Measurements from ENCODE around the gene CTNNB1. TPM values are rescaled to one million over a fixed set of nuclear protein-coding genes. Genes with fewer than 3 reads are reported as not detected.

CTNNB1 gene
- total RNA-seq, 1 donor from 2014 or later, result 147 TPM

DNA sequence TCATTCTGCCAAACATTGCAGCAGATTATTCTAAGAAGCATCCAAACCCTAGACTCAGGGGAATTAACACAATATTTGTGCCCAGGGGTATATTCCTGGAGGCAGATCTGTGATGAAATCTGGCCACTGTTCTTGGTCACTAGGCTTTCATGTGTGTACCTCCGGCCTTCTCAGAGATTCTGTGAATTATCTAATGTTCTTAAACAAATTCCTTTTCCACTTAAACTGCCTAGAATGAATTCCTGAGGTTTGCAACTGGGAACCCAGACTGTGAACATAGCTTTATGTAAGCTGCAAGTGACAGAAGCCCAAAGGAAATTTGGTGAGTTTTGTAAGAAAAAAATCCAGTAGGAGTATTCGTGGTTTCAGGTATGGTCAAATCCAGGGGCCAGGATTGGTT is 20.7 kb upstream of the CTNNB1 start:
- DNase-seq, result no peak
- no peak overlapping the region for H3K4me3 Mint-ChIP-seq
- H3K27me3 Mint-ChIP-seq, result peaks cover 21% of the 10 kb centered on the region
- no peak overlapping the region for H3K27ac Mint-ChIP-seq
- no peaks in the 10 kb centered on the region for H3K4me1 Mint-ChIP-seq
- intact Hi-C loops (cut with micrococcal nuclease), result no loop called here
- H3K36me3 Mint-ChIP-seq (ENCODE audit: low read depth), result no peaks in the 10 kb centered on the region
- H3K9me3 Mint-ChIP-seq, result peaks cover 4% of the 10 kb centered on the region

DNA sequence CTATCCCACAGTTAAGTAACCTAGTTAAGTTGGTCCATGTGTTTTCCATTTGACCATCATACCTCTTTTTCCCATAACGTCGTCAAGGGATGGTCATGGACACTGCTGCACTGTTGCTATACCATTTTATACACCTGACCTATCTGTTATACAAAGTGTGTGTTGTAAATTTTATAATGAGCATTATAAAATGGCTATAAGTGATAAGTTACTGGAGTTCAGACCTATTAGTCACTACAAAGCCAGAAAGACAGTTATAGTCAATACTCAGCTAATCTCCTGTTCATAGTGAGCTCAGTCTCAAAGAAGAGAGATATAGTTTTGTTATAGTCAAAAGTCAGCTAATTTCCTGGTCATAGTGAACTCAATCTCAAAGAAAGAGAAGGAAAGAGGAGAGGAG is 18.9 kb upstream of the CTNNB1 start:
- no peaks in the 10 kb centered on the region for H3K4me1 Mint-ChIP-seq
- no peak overlapping the region for H3K4me3 Mint-ChIP-seq
- H3K27me3 Mint-ChIP-seq, result peaks cover 18% of the 10 kb centered on the region
- no peak overlapping the region for H3K27ac Mint-ChIP-seq
- H3K36me3 Mint-ChIP-seq (ENCODE audit: low read depth), result no peaks in the 10 kb centered on the region
- intact Hi-C loops (cut with micrococcal nuclease), result no loop called here
- peaks cover 4% of the 10 kb centered on the region for H3K9me3 Mint-ChIP-seq
- no peak for DNase-seq

DNA sequence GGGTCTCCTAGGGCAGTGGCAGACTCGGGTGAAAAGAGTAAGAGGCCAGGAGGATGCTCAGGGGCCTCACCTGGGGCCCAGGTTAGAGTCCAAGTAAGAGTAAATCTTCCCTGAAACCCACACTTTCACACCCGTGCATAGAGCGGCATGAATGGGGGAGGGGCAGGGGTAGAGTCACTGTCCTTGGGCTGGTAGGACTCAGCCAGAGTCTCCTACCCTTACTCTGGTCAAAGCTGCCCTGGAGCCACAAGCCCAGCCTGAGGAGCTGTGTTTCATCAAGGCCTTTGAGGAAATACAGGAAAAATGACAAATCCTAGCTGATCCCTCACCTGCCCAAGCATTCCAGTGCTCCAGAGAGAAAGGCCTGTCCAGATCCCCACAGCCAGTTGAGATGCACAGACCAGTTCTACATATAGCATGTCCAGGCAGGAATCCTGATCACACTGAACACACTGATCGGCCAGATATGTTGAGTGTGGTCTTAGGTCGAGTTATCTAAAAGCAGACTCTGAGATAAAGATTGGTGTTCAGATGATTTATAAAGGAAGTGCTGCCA is 16.7 kb upstream of the CTNNB1 start:
- H3K27ac Mint-ChIP-seq, result no peak overlapping the region
- H3K27me3 Mint-ChIP-seq, result peaks cover 13% of the 10 kb centered on the region
- intact Hi-C loops (cut with micrococcal nuclease), result no loop called here
- H3K4me3 Mint-ChIP-seq, result no peak overlapping the region
- H3K4me1 Mint-ChIP-seq, result peaks cover 5% of the 10 kb centered on the region
- peaks cover 4% of the 10 kb centered on the region for H3K9me3 Mint-ChIP-seq
- no peak for DNase-seq
- H3K36me3 Mint-ChIP-seq (ENCODE audit: low read depth), result no peaks in the 10 kb centered on the region

DNA sequence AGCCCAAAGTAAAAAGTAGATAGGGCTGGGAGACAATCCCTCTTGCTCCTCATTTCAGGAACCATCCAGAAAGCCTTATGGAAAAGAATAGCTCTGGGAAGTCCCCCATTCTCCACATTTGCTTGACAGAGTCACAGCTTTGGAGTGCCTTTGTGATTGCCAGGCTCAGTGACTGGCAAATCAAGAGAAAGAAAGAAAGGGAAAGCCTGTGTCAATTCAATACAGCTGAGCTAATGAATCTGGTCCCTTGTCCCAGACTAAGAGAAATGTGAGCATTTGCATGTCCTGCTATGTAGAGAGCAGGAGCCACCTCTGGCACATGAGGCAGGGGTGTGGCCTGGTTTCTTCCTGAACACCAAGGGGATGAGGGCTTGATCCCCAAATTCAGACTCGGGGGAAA is 14.9 kb upstream of the CTNNB1 start:
- Mint-ChIP-seq H3K4me1 (peaks cover 16% of the 10 kb centered on the region), H3K4me3 (no peak overlapping the region), H3K27me3 (peaks cover 10% of the 10 kb centered on the region), H3K9me3 (peaks cover 4% of the 10 kb centered on the region), H3K27ac (no peak overlapping the region), H3K36me3 (ENCODE audit: low read depth) (no peaks in the 10 kb centered on the region)
- intact Hi-C loops (cut with micrococcal nuclease), result no loop called here
- DNase-seq, result no peak

DNA sequence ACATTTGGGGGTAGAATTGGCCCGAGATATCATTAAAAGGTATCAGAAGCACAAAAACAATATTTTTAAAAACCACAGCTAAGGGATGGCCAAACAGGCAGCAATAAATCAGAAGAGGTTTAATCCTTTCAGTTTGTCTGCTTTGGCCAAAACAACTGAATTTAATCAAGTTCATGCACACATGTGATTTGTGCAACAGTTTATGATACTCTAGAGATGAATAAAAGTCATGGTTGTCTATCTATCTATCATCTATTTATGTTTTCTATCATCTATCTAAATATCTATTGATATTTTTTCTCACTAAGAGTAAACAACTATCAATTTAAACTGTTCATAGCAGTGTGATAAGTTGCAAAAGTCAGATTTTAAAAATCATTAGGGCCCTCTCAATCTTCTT is 13.0 kb upstream of the CTNNB1 start:
- DNase-seq, result no peak
- no peaks in the 10 kb centered on the region for H3K9me3 Mint-ChIP-seq
- H3K27me3 Mint-ChIP-seq, result peaks cover 7% of the 10 kb centered on the region
- no peak overlapping the region for H3K27ac Mint-ChIP-seq
- no peak overlapping the region for H3K4me3 Mint-ChIP-seq
- H3K36me3 Mint-ChIP-seq (ENCODE audit: low read depth), result no peaks in the 10 kb centered on the region
- H3K4me1 Mint-ChIP-seq, result peaks cover 23% of the 10 kb centered on the region
- intact Hi-C loops (cut with micrococcal nuclease), result no loop called here

DNA sequence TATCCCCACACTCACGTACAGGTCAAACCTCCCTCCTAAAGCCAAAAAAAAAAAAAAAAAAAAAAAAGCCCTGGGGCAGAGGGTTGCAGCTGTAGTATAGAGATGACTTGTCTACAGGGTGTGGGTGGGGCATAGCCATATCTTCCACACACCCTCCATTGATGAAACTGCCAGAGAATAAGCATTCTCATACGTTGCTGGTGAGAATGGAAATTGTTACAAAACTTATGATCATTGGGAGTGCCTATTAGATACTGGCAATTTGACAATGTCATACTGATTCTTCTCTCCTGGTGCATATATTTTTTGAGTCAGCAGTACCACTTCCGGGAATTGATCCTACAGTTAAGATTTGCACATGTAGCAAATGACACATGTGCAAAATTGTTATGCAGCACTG is 11.0 kb upstream of the CTNNB1 start:
- Mint-ChIP-seq H3K27ac (peak overlapping the region; percentile 69), H3K36me3 (ENCODE audit: low read depth) (no peaks in the 10 kb centered on the region), H3K27me3 (peaks cover 15% of the 10 kb centered on the region), H3K4me3 (no peak overlapping the region), H3K9me3 (no peaks in the 10 kb centered on the region), H3K4me1 (peaks cover 23% of the 10 kb centered on the region)
- intact Hi-C loops (cut with micrococcal nuclease), result loop anchor here (1.0 to 2.0 kb wide), 3 partner anchors 11 to 906 kb away; partner anchors contain the start of gene CTNNB1
- DNase-seq, result peak; percentile 59

DNA sequence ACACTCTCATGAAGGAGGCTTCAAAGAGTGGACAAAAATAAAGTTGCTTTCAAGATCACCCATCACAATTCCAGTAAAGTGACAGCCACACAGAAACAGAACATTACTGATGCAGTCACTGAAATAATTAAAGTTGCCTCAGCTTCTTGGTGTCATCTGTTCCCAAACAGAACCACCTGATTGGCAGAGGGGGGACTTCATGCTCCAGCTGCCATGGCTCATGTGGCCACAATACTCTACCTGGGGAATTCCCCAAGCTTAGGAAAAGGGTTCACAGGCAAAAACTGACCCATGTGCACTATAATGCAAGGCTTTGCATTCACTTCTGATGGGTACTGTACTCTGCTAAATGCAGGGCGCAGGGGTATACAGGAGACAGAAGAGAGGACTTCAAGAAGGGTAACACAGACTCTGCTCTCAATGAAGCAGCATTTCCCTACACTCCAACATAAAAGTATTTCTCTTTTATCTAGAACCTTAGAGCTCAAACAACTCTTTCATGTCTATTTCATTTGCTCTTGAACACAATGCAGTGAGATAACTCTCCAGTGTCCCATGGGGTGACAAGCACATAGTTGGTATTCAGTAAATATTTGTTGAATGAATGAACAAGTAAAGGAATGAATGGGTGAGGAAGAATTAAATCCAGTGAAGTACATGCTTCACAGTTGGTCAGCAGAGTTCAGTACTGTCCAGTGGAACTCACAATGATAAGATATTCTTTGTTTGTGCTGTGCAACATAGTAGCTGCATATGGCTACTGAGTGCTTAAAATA is 8.6 kb upstream of the CTNNB1 start:
- intact Hi-C loops (cut with micrococcal nuclease), result no loop called here

DNA sequence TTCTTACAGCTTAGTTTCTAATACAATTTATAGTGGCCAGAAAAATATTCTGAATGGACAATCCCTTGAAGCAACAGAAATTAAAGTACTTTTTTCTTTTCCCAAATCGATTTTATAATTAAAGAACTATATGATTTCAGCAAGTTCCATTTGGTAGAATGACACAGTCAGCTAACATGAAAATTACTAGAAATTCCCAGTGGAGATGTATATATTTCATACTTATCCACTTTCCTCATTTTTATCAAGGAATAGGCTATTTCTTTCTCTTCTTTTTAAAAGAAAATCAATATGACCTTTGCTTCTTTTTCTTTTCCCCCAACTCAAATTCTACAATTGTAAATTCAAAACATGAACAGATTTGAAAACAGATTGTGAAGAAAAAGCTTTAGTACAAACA is 6.4 kb upstream of the CTNNB1 start:
- DNase-seq, result no peak
- no peak overlapping the region for H3K27ac Mint-ChIP-seq
- no peak overlapping the region for H3K4me3 Mint-ChIP-seq
- H3K9me3 Mint-ChIP-seq, result no peaks in the 10 kb centered on the region
- no peaks in the 10 kb centered on the region for H3K36me3 Mint-ChIP-seq (ENCODE audit: low read depth)
- intact Hi-C loops (cut with micrococcal nuclease), result no loop called here
- H3K4me1 Mint-ChIP-seq, result peaks cover 15% of the 10 kb centered on the region
- peaks cover 36% of the 10 kb centered on the region for H3K27me3 Mint-ChIP-seq

More for the DNA sequence above, 8.6 kb upstream of the CTNNB1 start:
- Mint-ChIP-seq H3K9me3 (no peaks in the 10 kb centered on the region), H3K4me1 (peaks cover 23% of the 10 kb centered on the region), H3K27me3 (peaks cover 22% of the 10 kb centered on the region), H3K36me3 (ENCODE audit: low read depth) (no peaks in the 10 kb centered on the region), H3K4me3 (no peak overlapping the region), H3K27ac (no peak overlapping the region)
- DNase-seq, result no peak

DNA sequence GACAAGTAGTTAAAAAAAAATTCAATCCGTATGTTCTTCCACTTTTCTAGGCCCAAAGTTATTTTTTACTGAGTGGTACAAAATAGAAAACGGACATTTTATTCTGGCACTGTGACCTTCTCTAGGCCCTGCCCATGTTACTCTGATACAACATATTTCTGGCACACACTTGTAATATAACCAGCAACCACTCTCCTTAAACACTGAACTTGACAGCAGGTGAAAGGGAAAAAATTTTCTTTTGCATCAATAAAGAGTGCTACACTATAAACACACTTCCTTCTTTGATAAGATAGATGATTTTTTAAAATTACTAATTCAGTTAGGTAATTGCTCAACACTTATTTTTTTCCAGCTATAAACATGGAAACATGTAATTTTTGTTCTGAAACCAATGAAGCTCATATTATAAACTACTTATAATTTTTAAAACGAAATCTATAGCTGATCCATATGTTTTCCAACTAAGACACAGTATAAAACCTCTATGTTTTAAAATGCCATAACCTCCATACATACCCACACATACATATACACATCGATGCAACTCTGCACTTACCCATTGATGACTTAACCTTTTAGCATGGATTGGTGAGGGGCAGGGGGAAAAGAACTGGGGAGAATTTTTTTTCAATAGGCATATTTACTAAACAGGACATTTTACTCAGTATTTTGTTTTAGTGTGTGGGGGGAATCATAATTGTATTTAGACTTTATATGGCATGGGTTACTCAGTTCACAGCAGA is 5.3 kb upstream of the CTNNB1 start:
- H3K4me1 Mint-ChIP-seq, result peaks cover 7% of the 10 kb centered on the region

DNA sequence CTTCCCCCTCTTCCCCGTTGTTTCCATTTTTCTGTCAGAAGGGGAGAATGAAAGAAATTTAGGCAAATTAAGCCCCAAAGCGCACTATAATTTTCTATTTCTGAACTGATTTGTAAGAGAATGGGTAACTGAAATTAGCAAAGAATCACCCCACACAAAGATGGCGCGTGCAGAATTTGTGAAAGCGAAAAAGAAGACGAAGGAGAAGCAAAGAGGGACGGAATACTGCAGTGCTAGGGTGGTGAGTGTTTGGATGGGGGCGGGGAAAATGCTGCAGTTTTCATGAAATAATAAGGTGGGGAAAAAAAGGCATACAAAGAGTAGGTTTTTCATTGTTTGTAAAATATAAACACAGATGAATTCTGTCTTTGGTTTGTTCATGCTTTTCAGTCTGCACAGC is 4.6 kb upstream of the CTNNB1 start:
- Mint-ChIP-seq H3K4me1 (peaks cover 4% of the 10 kb centered on the region), H3K36me3 (ENCODE audit: low read depth) (peaks cover 2% of the 10 kb centered on the region), H3K27ac (no peak overlapping the region), H3K9me3 (no peaks in the 10 kb centered on the region), H3K27me3 (peaks cover 36% of the 10 kb centered on the region), H3K4me3 (no peak overlapping the region)
- no peak for DNase-seq
- intact Hi-C loops (cut with micrococcal nuclease), result loop anchor here (5.0 kb wide), 3 partner anchors 77 to 887 kb away; partner anchors contain the start of genes EIF1B and RPL14

More for the DNA sequence above, 5.3 kb upstream of the CTNNB1 start:
- Mint-ChIP-seq H3K4me3 (no peak overlapping the region), H3K36me3 (ENCODE audit: low read depth) (no peaks in the 10 kb centered on the region), H3K27ac (no peak overlapping the region), H3K27me3 (peaks cover 36% of the 10 kb centered on the region), H3K9me3 (no peaks in the 10 kb centered on the region)
- no peak for DNase-seq
- intact Hi-C loops (cut with micrococcal nuclease), result no loop called here

DNA sequence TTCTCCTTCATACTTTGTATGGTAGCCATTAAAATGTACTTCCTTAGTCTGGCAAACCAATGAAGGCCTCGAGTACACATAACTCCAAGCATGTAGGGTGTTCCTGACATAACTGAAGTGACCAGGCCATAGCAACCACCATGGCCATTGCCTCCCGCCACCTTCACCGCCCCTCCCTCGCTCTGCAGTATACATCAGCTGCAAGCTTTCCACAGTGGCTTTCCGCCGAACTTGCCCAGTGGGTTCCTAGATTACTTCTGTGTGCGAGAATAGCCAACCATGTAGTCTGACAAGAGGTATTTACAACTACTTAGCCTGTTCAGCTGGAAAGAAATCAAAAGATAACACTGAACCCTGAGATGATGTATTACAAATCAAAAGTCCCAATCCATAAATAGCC is 3.4 kb upstream of the CTNNB1 start:
- Mint-ChIP-seq H3K27ac (no peak overlapping the region), H3K4me3 (no peak overlapping the region), H3K9me3 (no peaks in the 10 kb centered on the region), H3K36me3 (ENCODE audit: low read depth) (peaks cover 8% of the 10 kb centered on the region), H3K4me1 (peaks cover 4% of the 10 kb centered on the region), H3K27me3 (peaks cover 31% of the 10 kb centered on the region)
- intact Hi-C loops (cut with micrococcal nuclease), result loop anchor here (5.0 kb wide), 3 partner anchors 79 to 889 kb away; partner anchors contain the start of genes EIF1B and RPL14
- DNase-seq, result no peak

DNA sequence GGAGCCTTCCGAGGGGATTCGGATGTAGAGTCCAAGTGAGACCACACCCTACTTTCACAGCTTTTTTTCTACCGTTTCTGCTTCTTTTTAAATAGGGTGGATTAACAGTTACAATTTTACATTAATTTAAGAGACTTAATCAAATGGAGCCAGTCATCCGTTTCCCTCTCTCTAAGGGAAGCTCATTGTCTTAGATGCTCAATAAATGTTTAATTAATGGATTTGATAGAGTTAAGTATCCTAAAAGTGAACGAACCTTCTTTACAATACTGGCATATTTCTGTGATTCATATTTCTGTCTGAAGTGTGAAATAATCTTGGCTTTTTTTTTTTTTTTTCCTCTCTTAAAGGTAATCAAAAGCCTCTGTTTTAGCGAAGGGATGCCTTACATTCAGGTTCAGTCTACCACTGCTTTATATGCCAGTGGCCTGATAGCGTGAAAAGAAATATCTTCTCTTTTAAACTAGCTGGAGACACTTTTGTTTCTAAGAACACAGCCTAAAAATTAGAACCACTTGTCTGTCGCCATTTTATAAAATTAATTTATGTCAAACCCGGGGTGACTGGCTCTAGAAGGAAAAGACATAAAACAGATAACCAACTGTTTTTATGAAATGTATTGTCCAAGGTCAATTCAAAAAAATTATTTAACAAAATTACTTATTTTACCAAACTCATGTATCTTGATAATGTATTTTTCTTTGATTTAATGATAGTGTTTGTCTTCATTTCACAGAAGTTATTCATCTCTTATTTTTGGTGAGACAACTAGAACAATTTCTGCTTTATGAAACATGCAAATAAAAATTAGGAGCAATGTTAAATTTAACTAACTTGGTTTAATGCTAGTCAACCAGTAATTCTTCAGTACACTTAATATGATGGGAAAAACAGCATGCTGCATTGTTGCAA is 2.5 kb upstream of the CTNNB1 start:
- no peaks in the 10 kb centered on the region for H3K9me3 Mint-ChIP-seq
- peaks cover 10% of the 10 kb centered on the region for H3K36me3 Mint-ChIP-seq (ENCODE audit: low read depth)
- peaks cover 11% of the 10 kb centered on the region for H3K4me1 Mint-ChIP-seq
- no peak overlapping the region for H3K4me3 Mint-ChIP-seq
- peaks cover 31% of the 10 kb centered on the region for H3K27me3 Mint-ChIP-seq
- H3K27ac Mint-ChIP-seq, result no peak overlapping the region
- no peak for DNase-seq
- intact Hi-C loops (cut with micrococcal nuclease), result loop anchor here (5.0 kb wide), 3 partner anchors 79 to 889 kb away; partner anchors contain the start of genes EIF1B and RPL14

DNA sequence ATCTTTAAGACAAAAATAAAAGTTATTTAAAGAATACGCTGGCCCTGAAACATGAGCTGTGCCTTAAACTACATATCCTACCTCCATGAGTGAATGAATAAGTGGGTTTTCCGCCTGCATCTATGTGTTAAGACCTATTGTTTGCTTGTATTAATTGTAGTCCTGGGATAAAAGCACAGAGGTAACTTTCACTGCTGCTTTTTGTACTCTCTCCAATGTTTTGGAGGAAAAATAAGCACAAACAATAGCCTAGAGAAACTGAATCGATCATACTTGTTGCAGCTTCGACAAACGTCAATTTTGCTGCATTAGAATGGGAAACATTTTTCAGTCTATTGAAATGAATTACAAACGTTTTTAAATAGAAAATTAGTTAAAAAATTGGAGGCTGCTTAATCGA is 1.3 kb upstream of the CTNNB1 start:
- DNase-seq, result no peak
- peaks cover 23% of the 10 kb centered on the region for H3K4me1 Mint-ChIP-seq
- H3K27ac Mint-ChIP-seq, result no peak overlapping the region
- no peak overlapping the region for H3K4me3 Mint-ChIP-seq
- no peaks in the 10 kb centered on the region for H3K9me3 Mint-ChIP-seq
- peaks cover 11% of the 10 kb centered on the region for H3K36me3 Mint-ChIP-seq (ENCODE audit: low read depth)
- peaks cover 24% of the 10 kb centered on the region for H3K27me3 Mint-ChIP-seq
- intact Hi-C loops (cut with micrococcal nuclease), result loop anchor here (5.0 kb wide), 3 partner anchors 81 to 891 kb away; partner anchors contain the start of genes EIF1B and RPL14

Measured in activated CD4-positive, alpha-beta T cell treated with anti-CD3 and anti-CD28 coated beads, Interleukin-2, amount 10 ng/mL, durations not matched to agents 24 days and 14 days (primary cell).